Stomach smooth muscle (tissue), 2 donors: Measurements from ENCODE around the gene OSTM1.

ENCODE experiments used
- H3K27ac ChIP-seq: one replicate; pipeline ENCODE4 v1.7.0; 2013; ENCODE audit warnings: mild to moderate bottlenecking, low read length, inconsistent platforms
- H3K27me3 ChIP-seq, 2 donors: one replicate each; pipeline ENCODE4 v1.7.0; 2013; ENCODE audit warnings: low read length in 2 of 2; ENCODE audit not compliant: insufficient read depth in 2 of 2, control insufficient read depth in 1 of 2
- H3K36me3 ChIP-seq, 2 donors: one replicate each; pipeline ENCODE4 v1.7.0; 2013; ENCODE audit warnings: low read length in 2 of 2; ENCODE audit not compliant: control insufficient read depth in 2 of 2, insufficient read depth in 2 of 2
- H3K4me1 ChIP-seq: one replicate; pipeline ENCODE4 v1.7.0; 2013; ENCODE audit warnings: low read length; ENCODE audit not compliant: control insufficient read depth, insufficient read depth
- H3K4me3 ChIP-seq, 2 donors: one replicate each; pipeline ENCODE4 v1.7.0; 2013; ENCODE audit warnings: low read length in 2 of 2
- H3K9ac ChIP-seq, 2 donors: one replicate each; pipeline ENCODE4 v1.7.0; 2013; ENCODE audit warnings: low read length in 2 of 2, mild to moderate bottlenecking in 1 of 2
- H3K9me3 ChIP-seq, 2 donors: one replicate each; pipeline ENCODE4 v1.7.0; 2013; ENCODE audit warnings: low read length in 2 of 2; ENCODE audit not compliant: control insufficient read depth in 2 of 2
- donor health status: healthy.
- donor health status: Pancreatic carcinoma.

Gene OSTM1

GRCh38 chr6:108100003-108100402 lies 25.5 kb upstream of the OSTM1 start:
- Histone ChIP-seq H3K27me3 (no peaks in the 10 kb centered on the region), H3K9me3 (no peaks in the 10 kb centered on the region), H3K4me3 (no peak overlapping the region), H3K9ac (no peak overlapping the region), H3K36me3 (no peaks in the 10 kb centered on the region), H3K27ac (no peak overlapping the region), H3K4me1 (no peaks in the 10 kb centered on the region)

- Histone ChIP-seq H3K9ac (no peak overlapping the region), H3K36me3 (no peaks in the 10 kb centered on the region), H3K4me3 (no peak overlapping the region), H3K27me3 (no peaks in the 10 kb centered on the region), H3K9me3 (no peaks in the 10 kb centered on the region), H3K27ac (no peak overlapping the region), H3K4me1 (no peaks in the 10 kb centered on the region)
Observed at GRCh38 chr6:108097882-108098281, 23.3 kb upstream of the OSTM1 start.

- no peak overlapping the region for H3K9ac ChIP-seq
- H3K4me3 ChIP-seq, result no peak overlapping the region
- no peaks in the 10 kb centered on the region for H3K9me3 ChIP-seq
- no peaks in the 10 kb centered on the region for H3K27me3 ChIP-seq
- no peak overlapping the region for H3K27ac ChIP-seq
- H3K4me1 ChIP-seq, result no peaks in the 10 kb centered on the region
- no peaks in the 10 kb centered on the region for H3K36me3 ChIP-seq
Observed at GRCh38 chr6:108093781-108094300, 19.3 kb upstream of the OSTM1 start.

- Histone ChIP-seq H3K27ac (no peak overlapping the region), H3K9ac (no peak overlapping the region), H3K4me1 (no peaks in the 10 kb centered on the region), H3K27me3 (peaks cover 0 to 4% of the 10 kb centered on the region in 2 donors), H3K9me3 (no peaks in the 10 kb centered on the region), H3K4me3 (no peak overlapping the region), H3K36me3 (no peaks in the 10 kb centered on the region)
Observed at GRCh38 chr6:108091288-108091687, 16.7 kb upstream of the OSTM1 start.

- H3K9ac ChIP-seq, result no peak overlapping the region
- H3K4me1 ChIP-seq, result no peaks in the 10 kb centered on the region
- H3K27me3 ChIP-seq, result peaks cover 4 to 7% of the 10 kb centered on the region in 2 donors
- no peaks in the 10 kb centered on the region for H3K9me3 ChIP-seq
- no peaks in the 10 kb centered on the region for H3K36me3 ChIP-seq
- H3K27ac ChIP-seq, result no peak overlapping the region
- no peak overlapping the region for H3K4me3 ChIP-seq
Observed at GRCh38 chr6:108083349-108083748, 8.8 kb upstream of the OSTM1 start.

GRCh38 chr6:108082539-108082938 lies 8.0 kb upstream of the OSTM1 start:
- Histone ChIP-seq H3K4me1 (no peaks in the 10 kb centered on the region), H3K36me3 (no peaks in the 10 kb centered on the region), H3K4me3 (no peak overlapping the region), H3K27me3 (peaks cover 3 to 7% of the 10 kb centered on the region in 2 donors), H3K9me3 (no peaks in the 10 kb centered on the region), H3K9ac (no peak overlapping the region), H3K27ac (no peak overlapping the region)

- peaks cover 4% of the 10 kb centered on the region for H3K4me1 ChIP-seq
- H3K9ac ChIP-seq, result no peak overlapping the region
- no peaks in the 10 kb centered on the region for H3K9me3 ChIP-seq
- no peak overlapping the region for H3K4me3 ChIP-seq
- no peaks in the 10 kb centered on the region for H3K36me3 ChIP-seq
- peaks cover 3 to 7% of the 10 kb centered on the region in 2 donors for H3K27me3 ChIP-seq
- no peak overlapping the region for H3K27ac ChIP-seq
Observed at GRCh38 chr6:108080010-108080780, 5.7 kb upstream of the OSTM1 start.

GRCh38 chr6:108078191-108078590 lies 3.6 kb upstream of the OSTM1 start:
- Histone ChIP-seq H3K27me3 (peaks cover 3 to 7% of the 10 kb centered on the region in 2 donors), H3K9me3 (no peaks in the 10 kb centered on the region), H3K4me3 (no peak overlapping the region), H3K9ac (no peak overlapping the region), H3K4me1 (peaks cover 8% of the 10 kb centered on the region), H3K36me3 (no peaks in the 10 kb centered on the region), H3K27ac (no peak overlapping the region)

GRCh38 chr6:108074057-108074358 lies 533 bp downstream of the OSTM1 start:
- Histone ChIP-seq H3K9ac (peak overlapping the region; percentile 85 to 91), H3K36me3 (no peaks in the 10 kb centered on the region), H3K27ac (no peak overlapping the region), H3K27me3 (no peaks in the 10 kb centered on the region), H3K4me3 (peak overlapping the region; percentile 97 to 98), H3K9me3 (no peaks in the 10 kb centered on the region), H3K4me1 (peaks cover 8% of the 10 kb centered on the region)

GRCh38 chr6:108071736-108072276 lies 2.7 kb downstream of the OSTM1 start:
- H3K4me3 ChIP-seq, result no peak overlapping the region
- H3K4me1 ChIP-seq, result peaks cover 8% of the 10 kb centered on the region
- no peak overlapping the region for H3K27ac ChIP-seq
- H3K27me3 ChIP-seq, result no peaks in the 10 kb centered on the region
- no peaks in the 10 kb centered on the region for H3K36me3 ChIP-seq
- H3K9me3 ChIP-seq, result no peaks in the 10 kb centered on the region
- no peak overlapping the region for H3K9ac ChIP-seq

- no peak overlapping the region for H3K4me3 ChIP-seq
- H3K27me3 ChIP-seq, result no peaks in the 10 kb centered on the region
- H3K4me1 ChIP-seq, result no peaks in the 10 kb centered on the region
- H3K27ac ChIP-seq, result no peak overlapping the region
- no peak overlapping the region for H3K9ac ChIP-seq
- H3K9me3 ChIP-seq, result no peaks in the 10 kb centered on the region
- H3K36me3 ChIP-seq, result peaks cover 0 to 3% of the 10 kb centered on the region in 2 donors
Observed at GRCh38 chr6:108068618-108069017, 5.9 kb downstream of the OSTM1 start.
